ENCODE measurements around the gene USP21. TPM values are rescaled to one million over a fixed set of nuclear protein-coding genes. Genes with fewer than 3 reads are reported as not detected.

USP21 gene
- total and polyA plus RNA-seq, 9 of the 15 experiments (the other 6 are each of a cell fraction or from before 2014, with no cell fraction given) = 4.9 to 52.4 (median 21.6) TPM

DNA sequence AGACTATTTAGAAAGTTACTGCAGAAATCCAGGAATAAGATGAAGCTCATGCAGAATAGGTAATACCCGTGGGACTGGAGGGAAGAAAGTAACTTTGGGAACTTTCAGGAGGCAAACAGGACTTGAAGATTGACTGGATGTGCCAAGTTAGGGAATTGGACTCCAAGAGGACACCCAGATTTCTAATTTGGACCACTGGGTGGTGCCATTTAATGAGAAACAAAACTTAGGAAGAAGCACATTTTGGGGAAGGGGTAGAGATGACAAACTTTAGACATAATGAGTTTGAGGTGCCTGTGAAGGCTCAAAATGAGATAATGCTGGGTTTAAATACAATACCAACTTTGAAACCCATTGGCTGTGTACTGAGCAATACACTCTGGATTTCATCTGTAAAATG lies 21.3 kb downstream of the USP21 start:
- Histone ChIP-seq H3K79me2 (ENCODE audit: control insufficient read depth, insufficient read depth, low read length) (peaks cover 17% of the 10 kb centered on the region), H2AFZ (ENCODE audit: low read depth, low read length) (peak overlapping the region; percentile 52; the same call in 1 of the 2 replicates), H3K27me3 (ENCODE audit: control insufficient read depth in 2 of 2, insufficient read depth in 2 of 2, low read length in 2 of 2) (no peaks in the 10 kb centered on the region), H3K36me3 (ENCODE audit: control insufficient read depth, insufficient read depth, low read length) (peaks cover 8% of the 10 kb centered on the region; the same call in 2 of the 3 replicates), H3K9ac (ENCODE audit: insufficient read depth in 1 of 2, low read depth in 2 of 2, low read length in 2 of 2) (no peak overlapping the region), H3K9me1 (ENCODE audit: control insufficient read depth, insufficient read depth, low read length) (no peaks in the 10 kb centered on the region), H3K9me3 (replicated peaks; ENCODE audit: control insufficient read depth, insufficient read depth, low read depth, low read length) (no peaks in the 10 kb centered on the region), H3K4me1 (replicated peaks in 1 of 2; ENCODE audit: control insufficient read depth in 2 of 2, insufficient read depth in 2 of 2, low read length in 2 of 2) (peaks cover 33 to 34% of the 10 kb centered on the region in 2 experiments), H3K4me2 (ENCODE audit: insufficient read depth, low read length) (no peak overlapping the region), H4K20me1 (replicated peaks; ENCODE audit: control insufficient read depth, insufficient read depth, low read length) (no peaks in the 10 kb centered on the region), H3K4me3 (no peak overlapping the region), H3K27ac (ENCODE audit: extremely low read depth, low read depth, low read length) (no peak overlapping the region)
- peak; percentile 69 for FAIRE-seq
- BruUV-seq (replicated peaks) = no TSS peak
- intact Hi-C loops (cut with micrococcal nuclease) = no loop called here
- ChIA-PET POLR2A (interaction anchor here (0.9 kb wide), 1 partner anchor 10 kb away, joined by 3 read pairs; no protein-coding TSS in a partner anchor), CTCF (ENCODE audit: low intra/inter-chr PET ratio) (interaction anchor here (0.6 kb wide), 1 partner anchor 83 kb away, joined by 4 read pairs; no protein-coding TSS in a partner anchor)
- WGBS (ENCODE audit: insufficient coverage, low coverage, missing lambda C conversion rate) = 0% methylated on average over 1 of the region's 1 CpG
- ATAC-seq = no peak
- in situ Hi-C loops (cut with MboI) = no loop called here
- DNase-seq (ENCODE audit: extremely low read depth in 1 of 4, low spot score in 3 of 4) = peak in 2 of 4 experiments; percentile 26 to 62
- TF ChIP-seq TCF7L2 (IDR thresholded peaks at IDR 0.05; ENCODE audit: low read depth, low read length) = no peak
- no peak for TF ChIP-seq YY1 (IDR thresholded peaks at IDR 0.05; ENCODE audit: borderline replicate concordance in 1 of 3, control insufficient read depth in 1 of 3, extremely low read depth in 1 of 3, insufficient read depth in 3 of 3, insufficient read length in 1 of 3, insufficient replicate concordance in 2 of 3, low read depth in 1 of 3, low read length in 2 of 3)
- no peak for TF ChIP-seq SRSF7 (optimal IDR thresholded peaks at IDR 0.05; ENCODE audit: low read depth, low read length)
- no peak for TF ChIP-seq ZNF184 (CRISPR knock-in tag; IDR thresholded peaks at IDR 0.05)
- TF ChIP-seq, protein P1, sequence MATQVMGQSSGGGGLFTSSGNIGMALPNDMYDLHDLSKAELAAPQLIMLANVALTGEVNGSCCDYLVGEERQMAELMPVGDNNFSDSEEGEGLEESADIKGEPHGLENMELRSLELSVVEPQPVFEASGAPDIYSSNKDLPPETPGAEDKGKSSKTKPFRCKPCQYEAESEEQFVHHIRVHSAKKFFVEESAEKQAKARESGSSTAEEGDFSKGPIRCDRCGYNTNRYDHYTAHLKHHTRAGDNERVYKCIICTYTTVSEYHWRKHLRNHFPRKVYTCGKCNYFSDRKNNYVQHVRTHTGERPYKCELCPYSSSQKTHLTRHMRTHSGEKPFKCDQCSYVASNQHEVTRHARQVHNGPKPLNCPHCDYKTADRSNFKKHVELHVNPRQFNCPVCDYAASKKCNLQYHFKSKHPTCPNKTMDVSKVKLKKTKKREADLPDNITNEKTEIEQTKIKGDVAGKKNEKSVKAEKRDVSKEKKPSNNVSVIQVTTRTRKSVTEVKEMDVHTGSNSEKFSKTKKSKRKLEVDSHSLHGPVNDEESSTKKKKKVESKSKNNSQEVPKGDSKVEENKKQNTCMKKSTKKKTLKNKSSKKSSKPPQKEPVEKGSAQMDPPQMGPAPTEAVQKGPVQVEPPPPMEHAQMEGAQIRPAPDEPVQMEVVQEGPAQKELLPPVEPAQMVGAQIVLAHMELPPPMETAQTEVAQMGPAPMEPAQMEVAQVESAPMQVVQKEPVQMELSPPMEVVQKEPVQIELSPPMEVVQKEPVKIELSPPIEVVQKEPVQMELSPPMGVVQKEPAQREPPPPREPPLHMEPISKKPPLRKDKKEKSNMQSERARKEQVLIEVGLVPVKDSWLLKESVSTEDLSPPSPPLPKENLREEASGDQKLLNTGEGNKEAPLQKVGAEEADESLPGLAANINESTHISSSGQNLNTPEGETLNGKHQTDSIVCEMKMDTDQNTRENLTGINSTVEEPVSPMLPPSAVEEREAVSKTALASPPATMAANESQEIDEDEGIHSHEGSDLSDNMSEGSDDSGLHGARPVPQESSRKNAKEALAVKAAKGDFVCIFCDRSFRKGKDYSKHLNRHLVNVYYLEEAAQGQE (IDR thresholded peaks at IDR 0.05; ENCODE audit: borderline replicate concordance) = peak; percentile 17; the same call in 1 of the 2 replicates
- TF ChIP-seq, protein P1 (CRISPR knock-in tag; IDR thresholded peaks at IDR 0.05; ENCODE audit: low read depth) = no peak
- TF ChIP-seq RBM17 (IDR thresholded peaks at IDR 0.05; ENCODE audit: borderline replicate concordance, low read depth, low read length) = no peak
- TF ChIP-seq U2AF2 (optimal IDR thresholded peaks at IDR 0.05; ENCODE audit: low read depth, low read length) = no peak
- no peak for TF ChIP-seq ARID2 (IDR thresholded peaks at IDR 0.05)
- no peak for TF ChIP-seq MIER1 (IDR thresholded peaks at IDR 0.05; ENCODE audit: low read depth)
- TF ChIP-seq RAD21 (CRISPR knock-in tag; conservative IDR thresholded peaks at IDR 0.05 in 1 of 2, IDR thresholded peaks at IDR 0.05 in 1 of 2) = peak; percentile 48 to 70
